Measurements from ENCODE around the gene ADAP1.
"Not testable (repeated sequence)": the region's sequence is repeated elsewhere in the genome, so short reads cannot be mapped to it uniquely, and the experiment has no call there.

The ADAP1 gene

GRCh38 chr7:940599-941408 lies 13.7 kb downstream of the ADAP1 start:
- DNase-seq (ENCODE audit: low read depth in 2 of 3, low spot score in 1 of 3), result no peak

GRCh38 chr7:939843-940242 lies 14.6 kb downstream of the ADAP1 start:
- DNase-seq (ENCODE audit: low read depth in 2 of 3, low spot score in 1 of 3), result no peak

- DNase-seq (ENCODE audit: low read depth in 2 of 3, low spot score in 1 of 3), result no peak
Measured at GRCh38 chr7:938546-939185, 15.8 kb downstream of the ADAP1 start.

DNA sequence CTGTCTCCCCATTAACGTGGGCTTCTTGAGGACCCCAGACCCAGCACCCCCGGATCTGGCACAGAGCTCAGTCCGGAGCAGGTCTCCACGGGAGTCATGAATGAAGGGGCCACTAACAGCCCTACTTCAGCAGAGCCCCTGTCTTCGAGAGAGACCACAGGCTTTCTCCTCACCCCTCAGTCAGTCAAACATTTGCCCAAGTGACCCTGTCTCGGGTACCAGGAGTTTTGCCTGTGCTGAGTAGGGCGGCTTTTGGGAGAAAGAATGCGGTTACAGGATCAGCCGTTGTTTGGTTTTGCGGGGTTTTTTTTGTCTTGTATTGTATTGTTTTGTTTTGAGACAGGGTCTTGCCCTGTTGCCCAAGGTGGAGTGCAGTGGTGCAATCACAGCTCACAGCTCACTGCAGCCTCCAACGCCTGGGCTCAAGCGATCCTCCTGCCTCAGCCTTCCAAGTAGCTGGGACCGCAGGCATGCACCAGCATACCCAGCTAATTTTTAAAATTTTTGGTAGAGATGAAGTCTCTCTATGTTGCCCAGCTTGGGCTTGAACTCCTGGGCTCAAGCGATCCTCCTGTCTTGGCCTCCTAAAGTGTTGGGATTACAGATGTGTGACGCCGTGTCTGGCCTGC lies 16.5 kb downstream of the ADAP1 start:
- DNase-seq (ENCODE audit: low read depth in 2 of 3, low spot score in 1 of 3), result no peak

- DNase-seq (ENCODE audit: low read depth in 2 of 3, low spot score in 1 of 3), result peak in 2 of 3 donors; percentile 27 to 50
Measured at GRCh38 chr7:936386-937054, 18.0 kb downstream of the ADAP1 start.

DNA sequence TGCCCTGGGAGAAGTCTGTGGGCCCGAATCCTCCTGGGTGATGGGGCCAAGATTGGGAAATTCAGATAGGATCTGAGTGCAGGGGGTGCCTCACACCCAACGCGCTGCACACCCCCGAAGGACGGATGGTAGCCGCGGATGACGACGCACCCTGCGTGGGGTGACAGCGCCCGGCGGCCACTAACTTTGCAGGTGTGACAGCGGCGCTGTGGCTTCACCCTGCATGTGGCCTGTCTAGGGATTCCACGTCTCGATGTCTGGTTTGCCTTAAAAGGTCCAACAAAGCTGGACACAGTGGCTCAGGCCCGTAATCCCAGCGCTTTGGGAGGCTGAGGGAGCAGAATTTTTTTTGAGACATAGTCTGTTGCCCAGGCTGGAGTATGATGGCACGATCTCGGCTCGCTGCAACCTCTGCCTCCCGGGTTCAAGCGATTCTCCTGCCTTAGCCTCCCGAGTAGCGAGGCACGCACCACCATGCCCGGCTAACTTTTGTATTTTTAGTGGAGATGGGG lies 18.6 kb downstream of the ADAP1 start:
- no peak for DNase-seq (ENCODE audit: low read depth in 2 of 3, low spot score in 1 of 3)

- DNase-seq (ENCODE audit: low read depth in 2 of 3, low spot score in 1 of 3), result no peak
Measured at GRCh38 chr7:935164-935873, 19.2 kb downstream of the ADAP1 start.

GRCh38 chr7:934469-935163 lies 19.9 kb downstream of the ADAP1 start:
- no peak for DNase-seq (ENCODE audit: low read depth in 2 of 3, low spot score in 1 of 3)

- DNase-seq (ENCODE audit: low read depth in 2 of 3, low spot score in 1 of 3), result no peak
Measured at GRCh38 chr7:932651-932975, 21.9 kb downstream of the ADAP1 start.

- DNase-seq (ENCODE audit: low read depth in 2 of 3, low spot score in 1 of 3), result no peak
Measured at GRCh38 chr7:931871-932650, 22.4 kb downstream of the ADAP1 start.

- no peak for DNase-seq (ENCODE audit: low read depth in 2 of 3, low spot score in 1 of 3)
Measured at GRCh38 chr7:930975-931758, 23.3 kb downstream of the ADAP1 start.

GRCh38 chr7:929311-929711 lies 25.2 kb downstream of the ADAP1 start:
- DNase-seq (ENCODE audit: low read depth in 2 of 3, low spot score in 1 of 3), result no peak

DNA sequence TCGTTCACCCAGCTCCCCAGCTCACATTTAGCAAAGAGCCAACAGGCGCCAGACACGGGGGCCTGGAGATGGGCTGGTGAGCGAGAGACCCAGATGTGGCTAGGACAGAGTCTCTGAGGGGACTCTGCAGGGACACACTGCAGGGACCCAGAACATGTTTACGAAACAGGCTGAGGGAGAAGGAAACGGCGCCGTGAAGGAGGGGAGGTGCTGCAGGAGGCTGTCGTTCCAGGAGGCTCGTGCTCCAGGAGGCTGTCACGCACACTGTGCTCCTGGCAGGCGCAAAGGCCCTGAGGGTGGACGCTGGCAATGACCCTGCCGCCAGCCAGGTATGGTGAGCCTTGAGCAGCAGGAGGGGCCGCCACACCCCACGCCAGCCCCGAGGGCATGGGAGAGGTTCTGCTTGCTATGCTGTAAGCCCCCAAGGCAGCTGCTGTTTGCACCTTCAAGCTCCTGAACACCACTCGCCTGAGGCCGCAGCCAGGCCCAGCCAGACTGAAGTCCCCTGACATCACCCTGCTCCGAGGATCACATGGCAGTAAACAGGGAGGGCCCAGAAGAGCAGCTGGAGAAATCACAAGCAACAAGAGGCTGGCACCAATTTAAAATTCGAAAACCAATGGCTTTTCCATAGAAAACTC lies 27.3 kb downstream of the ADAP1 start:
- DNase-seq (ENCODE audit: low read depth in 2 of 3, low spot score in 1 of 3), result no peak

DNA sequence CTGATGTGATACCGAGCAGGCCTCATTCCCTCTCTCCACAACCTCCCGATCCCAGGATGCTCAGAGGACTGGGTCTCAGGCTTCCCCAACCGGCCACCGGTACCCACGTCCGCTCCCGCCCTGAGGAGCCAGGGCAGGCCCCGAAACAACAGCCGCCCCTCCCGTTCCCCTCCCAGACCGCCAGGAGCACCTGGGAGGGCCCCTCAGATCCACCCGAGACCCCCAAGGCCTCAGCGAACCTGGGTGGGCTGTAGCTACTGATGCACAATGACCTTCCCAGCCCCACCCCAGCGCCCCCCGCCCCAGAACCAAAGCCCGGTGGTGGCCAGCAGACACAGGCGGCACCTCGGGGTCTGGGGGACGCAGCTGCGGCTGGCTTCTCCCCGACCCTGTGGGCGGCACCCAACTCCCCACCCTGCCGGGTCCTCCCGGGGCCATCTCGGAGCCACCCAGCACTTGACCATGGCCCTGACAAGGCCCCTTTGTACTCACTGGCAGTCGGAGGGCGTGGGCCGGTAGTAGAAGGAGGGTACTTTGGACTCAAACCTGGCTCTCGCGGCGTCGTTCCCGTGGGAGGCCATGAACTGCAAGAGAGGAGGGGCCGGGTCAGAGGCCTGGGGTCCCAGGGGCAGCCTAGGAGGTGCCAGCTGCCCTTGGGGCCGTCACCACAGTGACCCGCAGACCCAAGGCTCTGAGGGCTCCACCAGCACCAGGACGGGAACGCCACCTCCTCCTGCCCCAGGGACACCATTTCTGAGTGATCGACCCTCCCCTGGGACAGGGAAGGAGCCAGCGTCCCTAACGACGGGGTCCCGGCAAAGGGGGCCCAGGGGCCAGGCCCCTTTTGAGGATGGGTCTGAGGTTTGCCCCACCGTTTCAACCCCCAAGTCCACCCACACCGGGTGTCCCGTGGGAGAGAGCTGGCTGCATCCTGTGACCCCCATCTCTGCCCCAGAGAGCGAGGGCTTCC lies 28.1 kb downstream of the ADAP1 start:
- DNase-seq (ENCODE audit: low read depth in 2 of 3, low spot score in 1 of 3), result no peak

DNA sequence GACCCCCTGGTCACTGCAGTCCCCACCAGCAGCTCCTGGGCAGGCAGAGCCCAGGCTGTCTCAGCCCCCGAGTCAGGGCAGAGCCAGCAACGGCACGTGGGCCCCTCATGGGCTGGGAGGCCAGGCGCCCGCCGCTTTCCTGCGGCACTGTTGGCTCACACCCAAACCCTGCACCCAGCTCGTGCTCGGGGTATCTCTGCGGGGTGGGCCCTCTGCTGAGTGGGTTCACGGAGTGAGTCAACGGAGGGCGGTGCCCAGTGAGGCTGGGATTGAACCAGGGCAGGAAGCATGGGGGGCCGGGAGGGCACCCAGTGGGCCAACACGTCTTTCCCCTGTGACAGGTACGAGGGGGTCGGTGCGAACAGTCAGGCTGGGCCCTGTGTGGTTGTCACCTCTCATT lies 28.9 kb downstream of the ADAP1 start:
- no peak for DNase-seq (ENCODE audit: low read depth in 2 of 3, low spot score in 1 of 3)

- peak; percentile 46 to 58 (median 58) for DNase-seq (ENCODE audit: low read depth in 2 of 3, low spot score in 1 of 3)
Measured at GRCh38 chr7:924541-925231, 29.8 kb downstream of the ADAP1 start.

DNA sequence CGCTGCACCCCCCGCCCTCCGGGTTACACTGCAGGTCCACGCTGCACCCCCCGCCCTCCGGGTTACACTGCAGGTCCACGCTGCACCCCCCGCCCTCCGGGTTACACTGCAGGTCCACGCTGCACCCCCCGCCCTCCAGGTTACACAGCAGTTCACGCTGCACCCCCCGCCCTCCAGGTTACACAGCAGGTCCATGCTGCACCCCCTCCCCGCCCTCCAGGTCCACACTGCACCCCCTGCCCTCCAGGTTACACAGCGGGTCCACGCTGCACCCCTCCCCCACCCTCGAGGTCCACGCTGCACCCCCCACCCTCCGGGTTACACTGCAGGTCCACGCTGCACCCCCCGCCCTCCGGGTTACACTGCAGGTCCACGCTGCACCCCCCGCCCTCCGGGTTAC lies 30.4 kb downstream of the ADAP1 start:
- not testable (repeated sequence) for DNase-seq (ENCODE audit: low read depth in 2 of 3, low spot score in 1 of 3)

All from stimulated activated CD4-positive, alpha-beta T cell treated with anti-CD3 and anti-CD28 coated beads, Interleukin-12 subunit alpha, Interleukin-12 subunit beta, amount 100 ng/mL, for 48 hours (primary cell).